H1 (cell line): ENCODE measurements around the gene NOP9. TPM values are rescaled to one million over a fixed set of nuclear protein-coding genes. Genes with fewer than 3 reads are reported as not detected.

Experiments
- CTCF ChIA-PET: fragments of 300-600 bp; sonication (Branson Sonifier 250); formaldehyde crosslinking; loops from one replicate; lab custom pipeline; 2021; ENCODE audit not compliant: partially characterized antibody; lab: Charles Lee
- POLR2A ChIA-PET: fragments of 300-600 bp; sonication (Branson Sonifier 250); formaldehyde crosslinking; loops from one replicate; lab custom pipeline; 2021; ENCODE audit warnings: inconsistent platforms; ENCODE audit not compliant: partially characterized antibody; lab: Charles Lee
- DNase-seq, 2 experiments: peaks; one replicate each; pipeline versions ENCODE4 v3.0.0 to v3.0.0-alpha.2; 2010 to 2022; ENCODE audit warnings: low spot score in 2 of 2, low read depth in 1 of 2, mixed read lengths in 1 of 2
- FAIRE-seq: peaks from 2 replicates; lab custom pipeline; 2011; peaks lifted over from hg19 to GRCh38; lab: Jason Lieb, UNC
- H2AFZ ChIP-seq: 2 replicates; pipeline ENCODE4 v1.8.1; 2012; ENCODE audit warnings: low read length, inconsistent platforms
- H2AK5ac ChIP-seq: 2 replicates; pipeline ENCODE4 v1.6.1; 2013; ENCODE audit warnings: low read depth, low read length
- H2BK120ac ChIP-seq: replicated peaks from 2 replicates; pipeline ENCODE3; 2013; ENCODE audit warnings: low read depth, low read length, inconsistent platforms
- H2BK12ac ChIP-seq: 2 replicates; pipeline ENCODE4 v1.6.1; 2013; ENCODE audit warnings: low read depth, low read length
- H2BK15ac ChIP-seq: 2 replicates; pipeline ENCODE4 v1.6.1; 2013; ENCODE audit warnings: low read length
- H2BK20ac ChIP-seq: 2 replicates; pipeline ENCODE4 v1.6.1; 2013; ENCODE audit warnings: low read length
- H2BK5ac ChIP-seq: 2 replicates; pipeline ENCODE4 v1.6.1; 2013; ENCODE audit warnings: low read depth, low read length
- H3K14ac ChIP-seq: 2 replicates; pipeline ENCODE4 v1.6.1; 2013; ENCODE audit warnings: inconsistent platforms; ENCODE audit not compliant: insufficient read length
- H3K18ac ChIP-seq: 2 replicates; pipeline ENCODE4 v1.6.1; 2013; ENCODE audit warnings: low read length; ENCODE audit errors: extremely low read depth
- H3K23ac ChIP-seq: 2 replicates; pipeline ENCODE4 v1.6.1; 2013; ENCODE audit warnings: inconsistent platforms; ENCODE audit not compliant: insufficient read length
- H3K23me2 ChIP-seq: 2 replicates; pipeline ENCODE4 v1.6.1; 2013; ENCODE audit warnings: low read depth, low read length
- H3K27ac ChIP-seq: 2 replicates; pipeline ENCODE4 v1.6.1; 2011; ENCODE audit warnings: low read depth, low read length, inconsistent platforms
- H3K27me3 ChIP-seq, 4 experiments: replicated peaks in 1 of 4; 1 replicate in 1 of 4; 2 replicates in 3 of 4; pipeline versions ENCODE4 v1.6.1 to v1.8.1; 2011 to 2013; ENCODE audit warnings: low read length in 3 of 4, mild to moderate bottlenecking in 3 of 4, inconsistent platforms in 2 of 4, mixed read lengths in 2 of 4, moderate library complexity in 1 of 4; ENCODE audit not compliant: control insufficient read depth in 3 of 4, insufficient read depth in 3 of 4; ENCODE audit errors: extremely low read depth in 1 of 4
- H3K36me3 ChIP-seq, 4 experiments: 2 replicates each; pipeline versions ENCODE4 v1.6.1 to v1.8.1; 2011 to 2013; ENCODE audit warnings: mild to moderate bottlenecking in 4 of 4, low read length in 3 of 4, moderate library complexity in 2 of 4, control low read depth in 1 of 4, inconsistent platforms in 1 of 4; ENCODE audit not compliant: insufficient read depth in 4 of 4, control insufficient read depth in 2 of 4
- H3K4ac ChIP-seq: replicated peaks from 2 replicates; pipeline ENCODE3; 2013; ENCODE audit warnings: low read length, low read depth, mixed read lengths, inconsistent platforms; ENCODE audit not compliant: insufficient read length
- H3K4me1 ChIP-seq, 4 experiments: replicated peaks in 1 of 4; 1 replicate in 1 of 4; 2 replicates in 3 of 4; pipeline versions ENCODE4 v1.6.1 to v1.8.1; 2011 to 2013; ENCODE audit warnings: low read length in 3 of 4, inconsistent platforms in 2 of 4, mixed read lengths in 1 of 4; ENCODE audit not compliant: insufficient read depth in 4 of 4, control insufficient read depth in 3 of 4
- H3K4me2 ChIP-seq, 2 experiments: 2 replicates each; pipeline versions ENCODE4 v1.6.1 to v1.8.1; 2011 to 2013; ENCODE audit warnings: low read depth in 2 of 2, low read length in 2 of 2, control low read depth in 1 of 2, inconsistent platforms in 1 of 2, mild to moderate bottlenecking in 1 of 2; ENCODE audit not compliant: insufficient read depth in 1 of 2
- H3K4me3 ChIP-seq, 4 experiments: fragments of 200-600, 300-600 bp in 1 of 4; sonication (generic), shearing (Covaris generic), sonication (Bioruptor Twin) in 1 of 4; 2 replicates each; pipeline versions ENCODE4 v1.5.1 to v1.8.1; 2011 to 2016; ENCODE audit warnings: low read length in 4 of 4, low read depth in 3 of 4, control low read depth in 2 of 4, inconsistent platforms in 2 of 4, mild to moderate bottlenecking in 2 of 4, mixed read lengths in 1 of 4, moderate library complexity in 1 of 4; ENCODE audit not compliant: insufficient read depth in 2 of 4; ENCODE audit errors: extremely low read depth in 1 of 4
- H3K56ac ChIP-seq: replicated peaks from 2 replicates; pipeline ENCODE3; 2013; ENCODE audit warnings: low read depth, mild to moderate bottlenecking, mixed read lengths, low read length, inconsistent platforms; ENCODE audit not compliant: insufficient read length
- H3K79me1 ChIP-seq: 2 replicates; pipeline ENCODE4 v1.6.1; 2013; ENCODE audit warnings: low read depth, low read length, control low read depth
- H3K79me2 ChIP-seq, 2 experiments: 2 replicates each; pipeline versions ENCODE4 v1.6.1 to v1.8.1; 2012 to 2013; ENCODE audit warnings: low read length in 2 of 2, mild to moderate bottlenecking in 2 of 2, inconsistent platforms in 1 of 2; ENCODE audit not compliant: insufficient read depth in 2 of 2, control insufficient read depth in 1 of 2
- H3K9ac ChIP-seq, 4 experiments: replicated peaks in 1 of 4; 1 replicate in 1 of 4; 2 replicates in 3 of 4; pipeline versions ENCODE4 v1.6.1 to v1.8.1; 2011 to 2013; ENCODE audit warnings: low read depth in 3 of 4, low read length in 3 of 4, control low read depth in 2 of 4, mild to moderate bottlenecking in 2 of 4, moderate library complexity in 2 of 4, inconsistent platforms in 1 of 4; ENCODE audit errors: extremely low read depth in 1 of 4
- H3K9me3 ChIP-seq, 2 experiments: 2 replicates each; pipeline versions ENCODE4 v1.6.1 to v1.8.1; 2012 to 2013; ENCODE audit warnings: mild to moderate bottlenecking in 2 of 2, moderate library complexity in 2 of 2, control low read depth in 1 of 2, inconsistent platforms in 1 of 2, low read depth in 1 of 2, low read length in 1 of 2, mixed read lengths in 1 of 2; ENCODE audit not compliant: insufficient read depth in 2 of 2
- H4K20me1 ChIP-seq, 2 experiments: replicated peaks in 1 of 2; 2 replicates each; pipeline versions ENCODE3 to v1.8.1; 2011 to 2013; ENCODE audit warnings: inconsistent platforms in 2 of 2, low read length in 2 of 2, mild to moderate bottlenecking in 1 of 2; ENCODE audit not compliant: insufficient read depth in 2 of 2, control insufficient read depth in 1 of 2
- H4K5ac ChIP-seq: 2 replicates; pipeline ENCODE4 v1.6.1; 2013; ENCODE audit warnings: low read length, low read depth, mixed read lengths, inconsistent platforms; ENCODE audit not compliant: insufficient read length
- H4K8ac ChIP-seq: 2 replicates; pipeline ENCODE4 v1.8.0; 2013; ENCODE audit warnings: mild to moderate bottlenecking, moderate library complexity, low read length, inconsistent platforms; ENCODE audit not compliant: insufficient read depth; ENCODE audit errors: extremely low read depth
- H4K91ac ChIP-seq: replicated peaks from 2 replicates; pipeline ENCODE3; 2013; ENCODE audit warnings: low read length, mixed read lengths, inconsistent platforms; ENCODE audit not compliant: insufficient read length
- CTCF ChIP-seq, 3 experiments: IDR thresholded peaks; 1 replicate in 2 of 3; 2 replicates in 1 of 3; pipeline versions ENCODE4 v1.5.1 to v1.6.1; 2011; ENCODE audit warnings: low read length in 3 of 3, mild to moderate bottlenecking in 3 of 3, inconsistent platforms in 2 of 3, low read depth in 1 of 3, moderate library complexity in 1 of 3; ENCODE audit not compliant: insufficient read depth in 1 of 3; ENCODE audit errors: control extremely low read depth in 1 of 3
- MAFK ChIP-seq: IDR thresholded peaks from 2 replicates; pipeline ENCODE4 v1.6.1; 2012; ENCODE audit warnings: low read depth, mild to moderate bottlenecking, improper control_type of control experiment, low read length
- RAD21 ChIP-seq, 2 experiments: IDR thresholded peaks in 1 of 2; conservative IDR thresholded peaks in 1 of 2; 2 replicates each; pipeline ENCODE4 v1.6.1; 2011; ENCODE audit warnings: low read depth in 2 of 2, low read length in 2 of 2, improper control_type of control experiment in 1 of 2, inconsistent platforms in 1 of 2, mild to moderate bottlenecking in 1 of 2, moderate library complexity in 1 of 2
- WGBS, 2 experiments: shearing (Covaris generic) in 1 of 2; methylation state at CpG; one replicate each; pipeline versions ENCODE4 v1.1.6 to v1.1.7; 2013 to 2015; ENCODE audit warnings: low lambda C conversion rate in 2 of 2, mixed read lengths in 2 of 2, inconsistent platforms in 1 of 2, low coverage in 1 of 2, missing lambda C conversion rate in 1 of 2; ENCODE audit not compliant: insufficient replicate concordance in 2 of 2, insufficient coverage in 1 of 2, insufficient read length in 1 of 2; ENCODE audit errors: extremely low coverage in 1 of 2, missing lambda C conversion rate in 1 of 2; 5-methylcytosine and 5-hydroxymethylcytosine counted together
- polyA plus RNA-seq, 7 experiments: library from polyadenylated mRNA; depleted of rRNA in 3 of 7; stranded (reverse) in 5 of 7; unstranded in 2 of 7; fragments of >200 nt in 5 of 7; fragments of 200-250 nt in 2 of 7; gene quantifications; 1 replicate in 5 of 7; 2 replicates in 1 of 7; 4 replicates in 1 of 7; pipeline versions ENCODE4 v1.2.1 to v1.2.3, GENCODE V29; 2011 to 2013; ENCODE audit warnings: missing spikeins in 2 of 7, mixed read lengths in 2 of 7
- total RNA-seq: library from RNA; stranded (reverse); fragmentation: NEBNext Ultra II Directional; extraction: Animal tissue kit (Norgen Biotek cat#: 25700); gene quantifications from 2 replicates; pipeline ENCODE4 v1.2.1, GENCODE V29; 2021

NOP9 gene
- total and polyA plus RNA-seq, 2 of the 8 experiments (the other 6 are each of a cell fraction or from before 2014, with no cell fraction given): 17.8 to 34.8 TPM

- no peak for FAIRE-seq
- H3K9ac ChIP-seq: no peak overlapping the region
Measured at GRCh38 chr14:24351517-24351916, 51.9 kb downstream of the NOP9 start.

More at GRCh38 chr14:24351517-24351916, 51.9 kb downstream of the NOP9 start:
- no peak overlapping the region for H2BK15ac ChIP-seq
- no peaks in the 10 kb centered on the region for H3K79me1 ChIP-seq
- H3K4me3 ChIP-seq: no peak overlapping the region
- peaks cover 0 to 2% of the 10 kb centered on the region in 2 experiments for H4K20me1 ChIP-seq
- H3K36me3 ChIP-seq: no peaks in the 10 kb centered on the region
- H3K27me3 ChIP-seq: peaks cover 0 to 11% (median 9%) of the 10 kb centered on the region in 4 experiments; a peak in 5 of 7 replicates
- H3K56ac ChIP-seq: no peak overlapping the region
- no peak overlapping the region; the same call in 1 of the 2 replicates for H3K18ac ChIP-seq
- H3K27ac ChIP-seq: no peak overlapping the region
- POLR2A ChIA-PET: interaction anchor here (0.7 to 1.4 kb wide), 4 partner anchors 12 to 79 kb away, joined by 3 to 5 read pairs (median 3); no protein-coding TSS in a partner anchor
- CTCF ChIA-PET: interaction anchor here (0.8 to 3.7 kb wide), 16 partner anchors 9 to 85 kb away, joined by 3 to 27 read pairs (median 4); partner anchors contain the start of genes CIDEB, NFATC4 and RIPK3
- no peak overlapping the region for H2BK12ac ChIP-seq
- WGBS, 2 experiments: 35% methylated on average over 4 of the region's 4 CpGs; no CpG with 5 or more reads in 1 of the 2 experiments
- H3K9me3 ChIP-seq: no peaks in the 10 kb centered on the region
- no peaks in the 10 kb centered on the region for H3K79me2 ChIP-seq
- no peak overlapping the region for H2BK5ac ChIP-seq
- no peaks in the 10 kb centered on the region for H3K4me1 ChIP-seq
- no peak overlapping the region for H4K91ac ChIP-seq
- no peak overlapping the region for H2BK20ac ChIP-seq
- no peak overlapping the region for H3K4ac ChIP-seq
- H3K14ac ChIP-seq: no peak overlapping the region
- no peak for DNase-seq
- no peak overlapping the region for H2BK120ac ChIP-seq
- 0 out of 2 replicates have a peak, but pooled peaks cover 2% of the 10 kb centered on the region for H3K23me2 ChIP-seq
- no peak overlapping the region for H2AK5ac ChIP-seq
- no peak overlapping the region for H2AFZ ChIP-seq
- TF ChIP-seq CTCF (IDR thresholded peaks at IDR 0.05; ENCODE audit: control extremely low read depth in 1 of 3, insufficient read depth in 1 of 3, low read depth in 1 of 3, low read length in 3 of 3): 0 out of 4 replicates have a peak, but pooled peaks of 1 of the 3 experiments have one; percentile 4
- TF ChIP-seq RAD21 (IDR thresholded peaks at IDR 0.05 in 1 of 2, conservative IDR thresholded peaks at IDR 0.05 in 1 of 2; ENCODE audit: low read depth in 2 of 2, low read length in 2 of 2): 0 out of 4 replicates have a peak, but pooled peaks of 1 of the 2 experiments have one; percentile 2
- no peak for TF ChIP-seq MAFK
- H4K8ac ChIP-seq: no peak overlapping the region
- H4K5ac ChIP-seq: no peak overlapping the region
- H3K23ac ChIP-seq: no peak overlapping the region
- H3K4me2 ChIP-seq: no peak overlapping the region
